ENCODE data around the gene PMPCA. TPM values are rescaled to one million over a fixed set of nuclear protein-coding genes. Genes with fewer than 3 reads are reported as not detected.

The PMPCA gene
- total RNA-seq, 1 donor from 2014 or later, result 50.7 TPM

- TF ChIP-seq CTCF (conservative IDR thresholded peaks at IDR 0.05; ENCODE audit: low read depth, low read length), result no peak
- no peak for DNase-seq (ENCODE audit: low read depth)
Observed at GRCh38 chr9:136437430-136437829, 27.0 kb downstream of the PMPCA start.

GRCh38 chr9:136437839-136438547 lies 27.5 kb downstream of the PMPCA start:
- H3K4me3 ChIP-seq (ENCODE audit: low read depth, low read length), result peak overlapping the region; percentile 84
- no peak for DNase-seq (ENCODE audit: low read depth)
- no peak for TF ChIP-seq CTCF (conservative IDR thresholded peaks at IDR 0.05; ENCODE audit: low read depth, low read length)

More at GRCh38 chr9:136437430-136437829, 27.0 kb downstream of the PMPCA start:
- peak overlapping the region; percentile 84 for H3K4me3 ChIP-seq (ENCODE audit: low read depth, low read length)

GRCh38 chr9:136438548-136439480 lies 28.4 kb downstream of the PMPCA start:
- DNase-seq (ENCODE audit: low read depth), result no peak
- H3K4me3 ChIP-seq (ENCODE audit: low read depth, low read length), result peak overlapping the region; percentile 84
- TF ChIP-seq CTCF (conservative IDR thresholded peaks at IDR 0.05; ENCODE audit: low read depth, low read length), result no peak

- TF ChIP-seq CTCF (conservative IDR thresholded peaks at IDR 0.05; ENCODE audit: low read depth, low read length), result peak; percentile 49
- peak within 1 kb of the TSS; percentile 84 for H3K4me3 ChIP-seq (ENCODE audit: low read depth, low read length)
- no peak for DNase-seq (ENCODE audit: low read depth)
Observed at GRCh38 chr9:136439481-136440408, 29.3 kb downstream of the PMPCA start, which contains the start of gene INPP5E. INPP5E (minus strand) TSS chr9:136439845; CDS start chr9:136439419, 426 bp downstream.

- H3K4me3 ChIP-seq (ENCODE audit: low read depth, low read length), result no peak overlapping the region
- no peak for TF ChIP-seq CTCF (conservative IDR thresholded peaks at IDR 0.05; ENCODE audit: low read depth, low read length)
- DNase-seq (ENCODE audit: low read depth), result no peak
Observed at GRCh38 chr9:136441191-136441680, 30.8 kb downstream of the PMPCA start.

- TF ChIP-seq CTCF (conservative IDR thresholded peaks at IDR 0.05; ENCODE audit: low read depth, low read length), result no peak
- H3K4me3 ChIP-seq (ENCODE audit: low read depth, low read length), result no peak overlapping the region
- no peak for DNase-seq (ENCODE audit: low read depth)
Observed at GRCh38 chr9:136441681-136442245, 31.3 kb downstream of the PMPCA start.
